22Rv1 (cell line): ENCODE data around the gene VDR.

ENCODE experiments used
- CTCF ChIP-seq: fragments of 450-650 bp; IDR thresholded peaks from 2 replicates; pipeline ENCODE4 v1.5.1; 2017; ENCODE audit warnings: mild to moderate bottlenecking
- ZFX ChIP-seq: fragments of 450-650 bp; IDR thresholded peaks from 2 replicates; pipeline ENCODE4 v1.6.1; 2017; ENCODE audit warnings: antibody characterized with exemption, borderline replicate concordance

DNA sequence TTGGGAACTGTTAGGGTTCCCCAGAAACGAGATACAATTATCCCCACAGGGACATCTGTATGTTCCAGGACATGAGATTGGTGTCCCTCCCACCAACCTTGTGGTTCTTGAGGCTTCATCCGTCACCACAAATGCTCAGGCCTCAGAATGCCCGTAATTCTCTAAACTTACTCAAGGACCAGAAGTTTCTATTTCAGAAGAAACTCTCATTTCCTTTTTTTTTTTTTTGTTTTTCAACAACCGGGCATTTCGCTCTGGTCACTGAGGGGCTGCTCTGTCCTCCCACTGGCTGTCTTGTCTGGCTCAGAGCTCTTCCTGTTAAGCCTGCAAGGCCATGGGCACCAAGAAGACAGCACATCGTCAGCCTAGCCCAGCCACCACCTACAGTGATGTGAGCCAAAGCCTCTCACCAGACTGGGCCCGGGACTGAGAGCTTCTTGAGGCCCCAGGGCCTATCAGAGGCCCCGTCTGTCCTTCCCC is 36.2 kb downstream of the VDR start:
- TF ChIP-seq CTCF = no peak
- TF ChIP-seq ZFX = no peak
